Caco-2 (cell line): Measurements from ENCODE around the gene CCDC144A. TPM values are rescaled to one million over a fixed set of nuclear protein-coding genes. Genes with fewer than 3 reads are reported as not detected.
"Not testable (repeated sequence)": the region's sequence is repeated elsewhere in the genome, so short reads cannot be mapped to it uniquely, and the experiment has no call there.

ENCODE experiments used
- BruUV-seq: library from RNA; stranded (reverse); fragments of 400-500 nt; replicated peaks from 2 replicates; lab custom pipeline; 2021; lab: Mats Ljungman, UMichigan
- CTCF ChIA-PET: fragments of 300-600 bp; sonication (Branson Sonifier 250); formaldehyde crosslinking; loops from one replicate; lab custom pipeline; 2022; ENCODE audit warnings: antibody characterized with exemption; lab: Charles Lee
- POLR2A ChIA-PET: fragments of 300-600 bp; sonication (Branson Sonifier 250); formaldehyde crosslinking; loops from one replicate; lab custom pipeline; 2022; ENCODE audit warnings: antibody characterized with exemption; lab: Charles Lee
- DNase-seq, 2 experiments: peaks; one replicate each; pipeline versions ENCODE4 v3.0.0 to v3.0.0-alpha.2; 2020 to 2022
- H3K27me3 ChIP-seq: replicated peaks from 2 replicates; pipeline ENCODE4 v1.6.0; 2011; ENCODE audit warnings: low read length; ENCODE audit not compliant: control insufficient read depth, insufficient read depth
- H3K36me3 ChIP-seq: 2 replicates; pipeline ENCODE4 v1.5.1; 2011; ENCODE audit warnings: low read length; ENCODE audit not compliant: control insufficient read depth, insufficient read depth
- H3K4me1 ChIP-seq: fragments of 250-450 bp; sonication (Bioruptor Pico); 2 replicates; pipeline ENCODE4 v1.5.1; 2020; ENCODE audit warnings: mild to moderate bottlenecking
- H3K4me3 ChIP-seq: 2 replicates; pipeline ENCODE4 v1.5.1; 2011; ENCODE audit warnings: low read depth, mild to moderate bottlenecking, control low read depth, low read length
- H3K9me3 ChIP-seq: fragments of 250-450 bp; sonication (Bioruptor Pico); 2 replicates; pipeline ENCODE4 v1.5.1; 2020; ENCODE audit warnings: mild to moderate bottlenecking, moderate library complexity
- H3K27ac Mint-ChIP-seq: one replicate; pipeline ENCODE4 v1.8.0; 2022; ENCODE audit warnings: mixed read lengths; ENCODE audit not compliant: unreplicated experiment
- H3K27me3 Mint-ChIP-seq: one replicate; pipeline ENCODE4 v1.8.0; 2022; ENCODE audit warnings: mixed read lengths; ENCODE audit not compliant: insufficient read depth, unreplicated experiment
- H3K36me3 Mint-ChIP-seq: one replicate; pipeline ENCODE4 v1.8.0; 2022; ENCODE audit warnings: mild to moderate bottlenecking, mixed read lengths; ENCODE audit not compliant: insufficient read depth, unreplicated experiment
- H3K4me1 Mint-ChIP-seq: one replicate; pipeline ENCODE4 v1.8.0; 2022; ENCODE audit warnings: low read depth, mixed read lengths; ENCODE audit not compliant: unreplicated experiment
- H3K4me3 Mint-ChIP-seq: one replicate; pipeline ENCODE4 v1.8.0; 2022; ENCODE audit warnings: mild to moderate bottlenecking, moderate library complexity, mixed read lengths; ENCODE audit not compliant: unreplicated experiment
- H3K9me3 Mint-ChIP-seq: one replicate; pipeline ENCODE4 v1.8.0; 2022; ENCODE audit warnings: mixed read lengths; ENCODE audit not compliant: unreplicated experiment
- CTCF ChIP-seq, 2 experiments: fragments of 200-600 bp in 1 of 2; IDR thresholded peaks; 1 replicate in 1 of 2; 2 replicates in 1 of 2; pipeline versions ENCODE4 v1.5.1 to v1.8.0; 2011 to 2022; ENCODE audit warnings: antibody characterized with exemption in 1 of 2, control low read depth in 1 of 2, inconsistent platforms in 1 of 2, low read depth in 1 of 2, low read length in 1 of 2, mild to moderate bottlenecking in 1 of 2, moderate library complexity in 1 of 2; ENCODE audit not compliant: insufficient read depth in 1 of 2, severe bottlenecking in 1 of 2, unreplicated experiment in 1 of 2
- intact Hi-C: fragments of 100-400 bp; cut with micrococcal nuclease; formaldehyde crosslinking; loops from one replicate; pipeline ENCODE4 v1.10.0; 2022; ENCODE audit not compliant: unreplicated experiment
- total RNA-seq: library from RNA; stranded (reverse); gene quantifications from 2 replicates; pipeline ENCODE4 v1.2.3, GENCODE V29; 2022

Gene CCDC144A
- total RNA-seq, 1 experiment from 2014 or later: 17.0 TPM

GRCh38 chr17:16817201-16817600, 127.2 kb downstream of the CCDC144A start:
- intact Hi-C loops: no loop called here
- Histone ChIP-seq H3K27me3 (no peaks in the 10 kb centered on the region), H3K9me3 (no peaks in the 10 kb centered on the region), H3K4me3 (no peak overlapping the region), H3K4me1 (no peaks in the 10 kb centered on the region), H3K36me3 (no peaks in the 10 kb centered on the region)
- Mint-ChIP-seq H3K4me3 (no peak overlapping the region), H3K4me1 (no peaks in the 10 kb centered on the region), H3K36me3 (no peaks in the 10 kb centered on the region), H3K27ac (no peak overlapping the region), H3K9me3 (peaks cover 9% of the 10 kb centered on the region), H3K27me3 (peaks cover 16% of the 10 kb centered on the region)
- BruUV-seq: no TSS peak
- POLR2A ChIA-PET: no interaction called here
- DNase-seq: no peak
- no peak for TF ChIP-seq CTCF (IDR thresholded peaks at IDR 0.05; ENCODE audit: insufficient read depth in 1 of 2, low read depth in 1 of 2, low read length in 1 of 2, severe bottlenecking in 1 of 2, unreplicated experiment in 1 of 2)
- CTCF ChIA-PET: no interaction called here

DNA sequence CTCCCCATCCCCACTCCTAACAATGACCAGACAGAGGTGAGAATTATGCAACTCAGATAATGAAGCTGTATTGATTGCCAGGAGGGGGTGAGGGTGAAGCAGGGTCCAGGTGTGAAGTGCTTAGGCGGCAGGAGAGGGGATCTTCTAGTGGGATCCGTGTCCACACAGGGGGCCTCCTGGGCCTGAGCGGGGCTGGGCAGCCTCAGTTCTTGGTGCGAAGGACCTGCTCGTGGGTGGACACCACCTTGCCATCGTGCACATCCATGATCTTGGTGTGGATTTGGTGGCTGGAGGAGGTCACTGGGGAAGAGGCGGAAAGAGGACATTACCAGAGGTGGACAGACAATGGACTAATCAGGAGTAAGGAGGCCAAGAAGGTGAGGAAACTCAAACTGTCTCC, 127.9 kb downstream of the CCDC144A start:
- CTCF ChIA-PET, intact Hi-C loops, H3K4me1 ChIP-seq, H3K27me3 ChIP-seq, H3K4me3 Mint-ChIP-seq, POLR2A ChIA-PET, DNase-seq, H3K9me3 ChIP-seq, H3K27ac Mint-ChIP-seq, H3K36me3 ChIP-seq, H3K9me3 Mint-ChIP-seq, H3K4me3 ChIP-seq, H3K4me1 Mint-ChIP-seq, BruUV-seq, H3K36me3 Mint-ChIP-seq: not testable (repeated sequence)
- H3K27me3 Mint-ChIP-seq: peaks cover 16% of the 10 kb centered on the region

DNA sequence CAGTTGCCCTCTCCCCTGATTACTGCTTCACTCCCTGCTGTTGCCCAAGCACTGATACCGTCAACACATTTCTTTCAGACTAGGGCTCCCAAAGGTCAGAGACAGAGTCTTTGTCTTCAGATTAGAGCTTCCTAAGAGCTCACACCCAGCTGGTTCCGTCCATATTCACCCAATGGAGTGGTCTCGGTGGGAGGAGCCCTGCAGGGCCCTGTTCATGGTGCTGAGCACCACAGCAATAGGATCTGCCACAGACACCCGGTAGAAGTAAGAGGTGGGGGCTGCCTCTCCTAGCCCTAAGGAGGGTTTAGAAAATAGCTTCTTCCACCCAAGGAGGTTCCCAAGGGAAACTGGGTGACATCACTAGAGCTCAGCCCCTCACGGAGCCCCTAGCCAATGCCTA, 128.3 kb downstream of the CCDC144A start:
- TF ChIP-seq CTCF (IDR thresholded peaks at IDR 0.05; ENCODE audit: insufficient read depth in 1 of 2, low read depth in 1 of 2, low read length in 1 of 2, severe bottlenecking in 1 of 2, unreplicated experiment in 1 of 2): no peak
- no peaks in the 10 kb centered on the region for H3K27me3 ChIP-seq
- BruUV-seq: no TSS peak

More for the DNA sequence above, 128.3 kb downstream of the CCDC144A start:
- Mint-ChIP-seq H3K36me3 (no peaks in the 10 kb centered on the region), H3K4me1 (no peaks in the 10 kb centered on the region), H3K9me3 (peaks cover 9% of the 10 kb centered on the region), H3K27me3 (peaks cover 16% of the 10 kb centered on the region), H3K4me3 (no peak overlapping the region), H3K27ac (no peak overlapping the region)
- H3K4me3 ChIP-seq: no peak overlapping the region
- DNase-seq: no peak
- CTCF ChIA-PET: no interaction called here
- no peaks in the 10 kb centered on the region for H3K9me3 ChIP-seq
- H3K4me1 ChIP-seq: no peaks in the 10 kb centered on the region
- POLR2A ChIA-PET: no interaction called here
- H3K36me3 ChIP-seq: no peaks in the 10 kb centered on the region
- intact Hi-C loops: no loop called here
